Vagina (tissue), 2 donors: Measurements from ENCODE around the gene EIF2B5. TPM values are rescaled to one million over a fixed set of nuclear protein-coding genes. Genes with fewer than 3 reads are reported as not detected.
A peak's percentile ranks its signal among the peaks of the same experiment; 100 is the strongest.

Source experiments
- DNase-seq, 2 donors: peaks; one replicate each; pipeline ENCODE4 v3.0.0-alpha.2; 2017; ENCODE audit errors: extremely low spot score in 2 of 2
- H3K27ac ChIP-seq: fragments of 200-600 bp; sonication (generic); one replicate; pipeline ENCODE4 v1.5.1; 2019
- H3K27me3 ChIP-seq: fragments of 200-600 bp; sonication (generic); one replicate; pipeline ENCODE4 v1.5.1; 2019
- H3K36me3 ChIP-seq, 2 donors: fragments of 200-600 bp; sonication (generic); one replicate each; pipeline ENCODE4 v1.5.1; 2017 to 2019
- H3K4me1 ChIP-seq: fragments of 200-600 bp; sonication (generic); one replicate; pipeline ENCODE4 v1.5.1; 2019
- H3K4me3 ChIP-seq, 2 donors: fragments of 200-600 bp; sonication (generic); 1 replicate in 1 of 2; 2 replicates in 1 of 2; pipeline ENCODE4 v1.5.1; 2016 to 2019
- H3K9me3 ChIP-seq: fragments of 200-600 bp; sonication (generic); one replicate; pipeline ENCODE4 v1.5.1; 2019
- CTCF ChIP-seq, 3 experiments: fragments of 450-650 bp in 2 of 3; fragments of 200-600 bp in 1 of 3; sonication (generic) in 1 of 3; IDR thresholded peaks; one replicate each; pipeline ENCODE4 v1.5.1; 2017 to 2019; ENCODE audit warnings: antibody characterized with exemption in 3 of 3, mild to moderate bottlenecking in 2 of 3, moderate library complexity in 2 of 3
- POLR2A ChIP-seq, 2 donors: fragments of 450-650 bp; IDR thresholded peaks; one replicate each; pipeline ENCODE4 v1.6.1; 2017; ENCODE audit warnings: antibody characterized with exemption in 2 of 2, mild to moderate bottlenecking in 2 of 2, moderate library complexity in 2 of 2
- POLR2AphosphoS5 ChIP-seq, 2 donors: sonication (generic); formaldehyde crosslinking; IDR thresholded peaks; one replicate each; pipeline ENCODE4 v1.9.0; 2017; ENCODE audit warnings: antibody characterized with exemption in 2 of 2, mild to moderate bottlenecking in 2 of 2, low read depth in 1 of 2; ENCODE audit not compliant: insufficient read depth in 1 of 2
- intact Hi-C: fragments of 100-400 bp; cut with DNase I; formaldehyde crosslinking; loops from one replicate; pipeline ENCODE4 v1.15.1; 2023
- total RNA-seq: library from RNA; depleted of rRNA; stranded (reverse); fragments of >200 nt; gene quantifications from one replicate; pipeline ENCODE4 v1.2.3, GENCODE V29; 2016

EIF2B5 gene
- 30.2 TPM for total RNA-seq

GRCh38 chr3:184135149-184135910 is at the start of gene EIF2B5:
Gene EIF2B5 (plus strand): TSS chr3:184135358. CDS start chr3:184135386, 28 bp downstream.
- peak in 1 of 2 donors; percentile 37 for TF ChIP-seq POLR2A (IDR thresholded peaks at IDR 0.05)
- TF ChIP-seq POLR2AphosphoS5 (IDR thresholded peaks at IDR 0.05; ENCODE audit: insufficient read depth in 1 of 2, low read depth in 1 of 2): peak; percentile 94 to 97
- peak in 2 of 3 experiments; percentile 14 to 42 for TF ChIP-seq CTCF (IDR thresholded peaks at IDR 0.05)
- Histone ChIP-seq H3K9me3 (no peaks in the 10 kb centered on the region), H3K36me3 (peaks cover 0 to 15% of the 10 kb centered on the region in 2 donors), H3K4me3 (peak within 1 kb of the TSS; percentile 80 to 89), H3K27me3 (no peaks in the 10 kb centered on the region), H3K4me1 (peaks cover 31% of the 10 kb centered on the region), H3K27ac (peak within 1 kb of the TSS; percentile 91)
- intact Hi-C loops: loop anchor here (2.0 to 5.0 kb wide), 2 partner anchors 52 to 113 kb away; partner anchors contain the start of genes ABCF3, ALG3 and EEF1AKMT4
- peak in 1 of 2 donors; percentile 91 for DNase-seq

GRCh38 chr3:184085389-184085852 is 49.7 kb upstream of the EIF2B5 start:
- Histone ChIP-seq H3K36me3 (no peaks in the 10 kb centered on the region), H3K4me1 (no peaks in the 10 kb centered on the region), H3K27ac (no peak overlapping the region), H3K27me3 (no peaks in the 10 kb centered on the region), H3K4me3 (no peak overlapping the region), H3K9me3 (no peaks in the 10 kb centered on the region)
- no peak for DNase-seq
- TF ChIP-seq POLR2AphosphoS5 (IDR thresholded peaks at IDR 0.05; ENCODE audit: insufficient read depth in 1 of 2, low read depth in 1 of 2) (no peak), POLR2A (IDR thresholded peaks at IDR 0.05) (no peak), CTCF (IDR thresholded peaks at IDR 0.05) (no peak)
- intact Hi-C loops: no loop called here

GRCh38 chr3:184092199-184092598 is 43.0 kb upstream of the EIF2B5 start:
- Histone ChIP-seq H3K36me3 (no peaks in the 10 kb centered on the region), H3K27ac (no peak overlapping the region), H3K27me3 (no peaks in the 10 kb centered on the region), H3K9me3 (peaks cover 5% of the 10 kb centered on the region), H3K4me3 (no peak overlapping the region), H3K4me1 (no peaks in the 10 kb centered on the region)
- no peak for TF ChIP-seq POLR2A (IDR thresholded peaks at IDR 0.05)
- no peak for TF ChIP-seq POLR2AphosphoS5 (IDR thresholded peaks at IDR 0.05; ENCODE audit: insufficient read depth in 1 of 2, low read depth in 1 of 2)
- TF ChIP-seq CTCF (IDR thresholded peaks at IDR 0.05): no peak
- intact Hi-C loops: no loop called here
- DNase-seq: no peak

- intact Hi-C loops: no loop called here
- TF ChIP-seq POLR2A (IDR thresholded peaks at IDR 0.05) (no peak), POLR2AphosphoS5 (IDR thresholded peaks at IDR 0.05; ENCODE audit: insufficient read depth in 1 of 2, low read depth in 1 of 2) (no peak), CTCF (IDR thresholded peaks at IDR 0.05) (no peak)
- Histone ChIP-seq H3K27me3 (no peaks in the 10 kb centered on the region), H3K27ac (no peak within 1 kb of the TSS), H3K9me3 (peaks cover 5% of the 10 kb centered on the region), H3K36me3 (no peaks in the 10 kb centered on the region), H3K4me1 (no peaks in the 10 kb centered on the region), H3K4me3 (no peak within 1 kb of the TSS)
- DNase-seq: no peak
Measured at GRCh38 chr3:184096811-184097383, 38.3 kb upstream of the EIF2B5 start, which contains the start of gene HTR3E. Gene HTR3E (plus strand): TSS chr3:184097064. CDS start chr3:184097530, 466 bp downstream.
